WTC11 (cell line): Measurements from ENCODE around the gene MRPS22. TPM values are rescaled to one million over a fixed set of nuclear protein-coding genes. Genes with fewer than 3 reads are reported as not detected.

ENCODE experiments used
- ATAC-seq: fragments of 200-7000 bp; cut with Tn5 transposase; 2 replicates; pipeline ENCODE4 v1.10.0; 2021; ENCODE audit warnings: mild to moderate bottlenecking, moderate library complexity
- CTCF ChIA-PET: fragments of 300-600 bp; sonication (Branson Sonifier 250); formaldehyde crosslinking; loops from one replicate; lab custom pipeline; 2021; ENCODE audit warnings: antibody characterized with exemption; lab: Charles Lee
- POLR2A ChIA-PET: fragments of 350-600 bp; sonication (Branson Sonifier 250); formaldehyde crosslinking; loops from one replicate; lab custom pipeline; 2021; ENCODE audit warnings: antibody characterized with exemption; lab: Charles Lee
- DNase-seq: peaks from one replicate; pipeline ENCODE4 v3.0.0; 2021; ENCODE audit warnings: low spot score
- H3K27ac Mint-ChIP-seq: 2 replicates; pipeline ENCODE4 v1.8.0; 2021; ENCODE audit warnings: mixed read lengths
- H3K27me3 Mint-ChIP-seq: 2 replicates; pipeline ENCODE4 v1.8.0; 2021; ENCODE audit warnings: low read depth, mild to moderate bottlenecking, moderate library complexity, mixed read lengths
- H3K36me3 Mint-ChIP-seq: 2 replicates; pipeline ENCODE4 v1.8.0; 2021; ENCODE audit warnings: mixed read lengths
- H3K4me1 Mint-ChIP-seq: 2 replicates; pipeline ENCODE4 v1.8.0; 2022; ENCODE audit warnings: mixed read lengths
- H3K4me3 Mint-ChIP-seq: 2 replicates; pipeline ENCODE4 v1.8.0; 2021; ENCODE audit warnings: mild to moderate bottlenecking, moderate library complexity, mixed read lengths
- H3K9me3 Mint-ChIP-seq: 2 replicates; pipeline ENCODE4 v1.8.0; 2021; ENCODE audit warnings: mixed read lengths
- ARID4B ChIP-seq: sonication (generic); formaldehyde crosslinking; IDR thresholded peaks from 2 replicates; pipeline ENCODE4 v1.8.0; 2023; ENCODE audit warnings: missing genetic modification reagents, mild to moderate bottlenecking, borderline replicate concordance
- CREM ChIP-seq: sonication (generic); formaldehyde crosslinking; IDR thresholded peaks from 2 replicates; pipeline ENCODE4 v1.8.1; 2022; ENCODE audit warnings: mild to moderate bottlenecking, missing genetic modification reagents, moderate library complexity
- ELF4 ChIP-seq: sonication (generic); formaldehyde crosslinking; IDR thresholded peaks from 2 replicates; pipeline ENCODE4 v1.8.1; 2022; ENCODE audit warnings: low read depth, mild to moderate bottlenecking, moderate library complexity, missing genetic modification reagents
- IRF2 ChIP-seq: sonication (generic); formaldehyde crosslinking; IDR thresholded peaks from 2 replicates; pipeline ENCODE4 v1.8.0; 2022; ENCODE audit warnings: low read depth, missing genetic modification reagents, borderline replicate concordance
- NR1H2 ChIP-seq: sonication (generic); formaldehyde crosslinking; IDR thresholded peaks from 2 replicates; pipeline ENCODE4 v1.9.0; 2021; ENCODE audit warnings: mild to moderate bottlenecking, moderate library complexity, missing genetic modification reagents
- NR3C1 ChIP-seq: sonication (generic); formaldehyde crosslinking; conservative IDR thresholded peaks from 2 replicates; pipeline ENCODE4 v1.8.1; 2023; ENCODE audit warnings: low read depth, mild to moderate bottlenecking, missing genetic modification reagents
- RORB ChIP-seq: fragments of 250-450 bp; sonication (Bioruptor Pico); IDR thresholded peaks from 2 replicates; pipeline ENCODE4 v1.9.0; 2021; ENCODE audit warnings: mild to moderate bottlenecking
- SP1 ChIP-seq: sonication (generic); formaldehyde crosslinking; conservative IDR thresholded peaks from 2 replicates; pipeline ENCODE4 v1.8.1; 2022; ENCODE audit warnings: missing genetic modification reagents
- TEAD1 ChIP-seq: sonication (generic); formaldehyde crosslinking; IDR thresholded peaks from 2 replicates; pipeline ENCODE4 v1.8.0; 2022; ENCODE audit warnings: mild to moderate bottlenecking, missing genetic modification reagents
- ZNF317 ChIP-seq: sonication (generic); formaldehyde crosslinking; IDR thresholded peaks from 2 replicates; pipeline ENCODE4 v1.8.1; 2023; ENCODE audit warnings: low read depth, mild to moderate bottlenecking, moderate library complexity, missing genetic modification reagents, borderline replicate concordance
- total RNA-seq: library from RNA; stranded (reverse); gene quantifications from 3 replicates; pipeline ENCODE4 v1.2.3, GENCODE V29; 2021
- TF ChIP-seq, protein P1 (sequence below): sonication (generic); formaldehyde crosslinking; IDR thresholded peaks from 2 replicates; pipeline ENCODE4 v1.8.1; 2023; ENCODE audit warnings: mild to moderate bottlenecking, missing genetic modification reagents
- TF ChIP-seq, protein P2 (sequence below): fragments of 200-600 bp; IDR thresholded peaks from 2 replicates; pipeline ENCODE4 v1.8.0; 2022; ENCODE audit warnings: antibody characterized with exemption
- TF ChIP-seq, protein P3 (sequence below): fragments of 250-450 bp; sonication (Bioruptor Pico); IDR thresholded peaks from 2 replicates; pipeline ENCODE4 v1.9.0; 2021; ENCODE audit warnings: mild to moderate bottlenecking
- TF ChIP-seq, protein P4 (sequence below): sonication (generic); formaldehyde crosslinking; IDR thresholded peaks from 2 replicates; pipeline ENCODE4 v1.8.0; 2023; ENCODE audit warnings: missing genetic modification reagents
- TF ChIP-seq, protein P5 (sequence below): sonication (generic); formaldehyde crosslinking; IDR thresholded peaks from 2 replicates; pipeline ENCODE4 v1.8.1; 2023; ENCODE audit warnings: mild to moderate bottlenecking, moderate library complexity, missing genetic modification reagents

Gene MRPS22
- total RNA-seq, 1 experiment from 2014 or later: 44.6 TPM

DNA sequence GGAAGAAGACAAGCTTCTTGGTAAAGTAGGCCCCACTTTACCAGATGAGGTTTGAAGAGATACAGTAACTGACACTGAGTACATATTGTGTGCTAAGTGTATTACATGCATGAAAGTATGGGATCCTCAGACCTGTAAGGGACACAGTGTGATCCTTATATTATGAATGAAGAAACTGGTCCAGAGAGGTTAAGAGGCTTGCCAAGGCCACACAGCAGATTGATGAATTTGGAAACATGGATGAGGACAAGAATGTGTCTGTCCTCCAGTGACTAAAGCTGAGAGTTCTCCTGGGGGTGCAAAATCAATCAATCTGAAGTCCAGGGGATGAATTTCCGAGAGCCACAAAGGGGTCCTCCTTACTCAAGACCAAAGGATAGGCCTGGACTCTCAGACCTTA lies 31.4 kb upstream of the MRPS22 start:
- Mint-ChIP-seq H3K36me3 (no peaks in the 10 kb centered on the region), H3K9me3 (no peaks in the 10 kb centered on the region), H3K4me1 (peaks cover 10% of the 10 kb centered on the region; the same call in 1 of the 2 replicates), H3K4me3 (no peak overlapping the region), H3K27me3 (no peaks in the 10 kb centered on the region; the same call in none of the 2 replicates), H3K27ac (no peak overlapping the region)
- CTCF ChIA-PET: interaction anchor here (0.8 kb wide), 1 partner anchor 17 kb away, joined by 3 read pairs; no protein-coding TSS in a partner anchor
- TF ChIP-seq, protein P1, sequence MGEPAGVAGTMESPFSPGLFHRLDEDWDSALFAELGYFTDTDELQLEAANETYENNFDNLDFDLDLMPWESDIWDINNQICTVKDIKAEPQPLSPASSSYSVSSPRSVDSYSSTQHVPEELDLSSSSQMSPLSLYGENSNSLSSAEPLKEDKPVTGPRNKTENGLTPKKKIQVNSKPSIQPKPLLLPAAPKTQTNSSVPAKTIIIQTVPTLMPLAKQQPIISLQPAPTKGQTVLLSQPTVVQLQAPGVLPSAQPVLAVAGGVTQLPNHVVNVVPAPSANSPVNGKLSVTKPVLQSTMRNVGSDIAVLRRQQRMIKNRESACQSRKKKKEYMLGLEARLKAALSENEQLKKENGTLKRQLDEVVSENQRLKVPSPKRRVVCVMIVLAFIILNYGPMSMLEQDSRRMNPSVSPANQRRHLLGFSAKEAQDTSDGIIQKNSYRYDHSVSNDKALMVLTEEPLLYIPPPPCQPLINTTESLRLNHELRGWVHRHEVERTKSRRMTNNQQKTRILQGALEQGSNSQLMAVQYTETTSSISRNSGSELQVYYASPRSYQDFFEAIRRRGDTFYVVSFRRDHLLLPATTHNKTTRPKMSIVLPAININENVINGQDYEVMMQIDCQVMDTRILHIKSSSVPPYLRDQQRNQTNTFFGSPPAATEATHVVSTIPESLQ (CRISPR knock-in tag): no peak
- no peak for TF ChIP-seq ARID4B (CRISPR knock-in tag)
- no peak for TF ChIP-seq NR3C1 (CRISPR knock-in tag)
- no peak for TF ChIP-seq ELF4 (CRISPR knock-in tag)
- TF ChIP-seq NR1H2 (CRISPR knock-in tag): no peak
- TF ChIP-seq TEAD1 (CRISPR knock-in tag): no peak
- TF ChIP-seq, protein P2, sequence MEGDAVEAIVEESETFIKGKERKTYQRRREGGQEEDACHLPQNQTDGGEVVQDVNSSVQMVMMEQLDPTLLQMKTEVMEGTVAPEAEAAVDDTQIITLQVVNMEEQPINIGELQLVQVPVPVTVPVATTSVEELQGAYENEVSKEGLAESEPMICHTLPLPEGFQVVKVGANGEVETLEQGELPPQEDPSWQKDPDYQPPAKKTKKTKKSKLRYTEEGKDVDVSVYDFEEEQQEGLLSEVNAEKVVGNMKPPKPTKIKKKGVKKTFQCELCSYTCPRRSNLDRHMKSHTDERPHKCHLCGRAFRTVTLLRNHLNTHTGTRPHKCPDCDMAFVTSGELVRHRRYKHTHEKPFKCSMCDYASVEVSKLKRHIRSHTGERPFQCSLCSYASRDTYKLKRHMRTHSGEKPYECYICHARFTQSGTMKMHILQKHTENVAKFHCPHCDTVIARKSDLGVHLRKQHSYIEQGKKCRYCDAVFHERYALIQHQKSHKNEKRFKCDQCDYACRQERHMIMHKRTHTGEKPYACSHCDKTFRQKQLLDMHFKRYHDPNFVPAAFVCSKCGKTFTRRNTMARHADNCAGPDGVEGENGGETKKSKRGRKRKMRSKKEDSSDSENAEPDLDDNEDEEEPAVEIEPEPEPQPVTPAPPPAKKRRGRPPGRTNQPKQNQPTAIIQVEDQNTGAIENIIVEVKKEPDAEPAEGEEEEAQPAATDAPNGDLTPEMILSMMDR: no peak
- no peak for TF ChIP-seq SP1 (CRISPR knock-in tag)
- no peak for TF ChIP-seq ZNF317 (CRISPR knock-in tag)
- no peak for TF ChIP-seq RORB (CRISPR knock-in tag)
- TF ChIP-seq, protein P3, sequence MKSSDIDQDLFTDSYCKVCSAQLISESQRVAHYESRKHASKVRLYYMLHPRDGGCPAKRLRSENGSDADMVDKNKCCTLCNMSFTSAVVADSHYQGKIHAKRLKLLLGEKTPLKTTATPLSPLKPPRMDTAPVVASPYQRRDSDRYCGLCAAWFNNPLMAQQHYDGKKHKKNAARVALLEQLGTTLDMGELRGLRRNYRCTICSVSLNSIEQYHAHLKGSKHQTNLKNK (CRISPR knock-in tag): no peak
- TF ChIP-seq IRF2 (CRISPR knock-in tag): no peak
- TF ChIP-seq, protein P4, sequence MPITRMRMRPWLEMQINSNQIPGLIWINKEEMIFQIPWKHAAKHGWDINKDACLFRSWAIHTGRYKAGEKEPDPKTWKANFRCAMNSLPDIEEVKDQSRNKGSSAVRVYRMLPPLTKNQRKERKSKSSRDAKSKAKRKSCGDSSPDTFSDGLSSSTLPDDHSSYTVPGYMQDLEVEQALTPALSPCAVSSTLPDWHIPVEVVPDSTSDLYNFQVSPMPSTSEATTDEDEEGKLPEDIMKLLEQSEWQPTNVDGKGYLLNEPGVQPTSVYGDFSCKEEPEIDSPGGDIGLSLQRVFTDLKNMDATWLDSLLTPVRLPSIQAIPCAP (CRISPR knock-in tag): no peak
- no peak for TF ChIP-seq CREM (CRISPR knock-in tag)
- TF ChIP-seq, protein P5, sequence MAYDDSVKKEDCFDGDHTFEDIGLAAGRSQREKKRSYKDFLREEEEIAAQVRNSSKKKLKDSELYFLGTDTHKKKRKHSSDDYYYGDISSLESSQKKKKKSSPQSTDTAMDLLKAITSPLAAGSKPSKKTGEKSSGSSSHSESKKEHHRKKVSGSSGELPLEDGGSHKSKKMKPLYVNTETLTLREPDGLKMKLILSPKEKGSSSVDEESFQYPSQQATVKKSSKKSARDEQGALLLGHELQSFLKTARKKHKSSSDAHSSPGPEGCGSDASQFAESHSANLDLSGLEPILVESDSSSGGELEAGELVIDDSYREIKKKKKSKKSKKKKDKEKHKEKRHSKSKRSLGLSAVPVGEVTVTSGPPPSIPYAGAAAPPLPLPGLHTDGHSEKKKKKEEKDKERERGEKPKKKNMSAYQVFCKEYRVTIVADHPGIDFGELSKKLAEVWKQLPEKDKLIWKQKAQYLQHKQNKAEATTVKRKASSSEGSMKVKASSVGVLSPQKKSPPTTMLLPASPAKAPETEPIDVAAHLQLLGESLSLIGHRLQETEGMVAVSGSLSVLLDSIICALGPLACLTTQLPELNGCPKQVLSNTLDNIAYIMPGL (CRISPR knock-in tag): no peak
- POLR2A ChIA-PET: no interaction called here
- DNase-seq (no peak), ATAC-seq (no peak)
